HG03025 (cell line): ENCODE measurements around the gene GALK1.

ENCODE experiments used
- ATAC-seq: cut with Tn5 transposase; IDR thresholded peaks from one replicate; pipeline ENCODE4 v1.9.1; 2021; ENCODE audit warnings: mild to moderate bottlenecking, moderate library complexity; ENCODE audit not compliant: unreplicated experiment, low FRiP score

The GALK1 gene

GRCh38 chr17:75751676-75752404 is 13.2 kb downstream of the GALK1 start:
- ATAC-seq: no peak

GRCh38 chr17:75750661-75751423 is 14.2 kb downstream of the GALK1 start:
- no peak for ATAC-seq

- no peak for ATAC-seq
Observed at GRCh38 chr17:75749545-75750389, 15.2 kb downstream of the GALK1 start.

GRCh38 chr17:75748706-75749105 is 16.3 kb downstream of the GALK1 start:
- ATAC-seq: no peak

GRCh38 chr17:75743625-75744206 is 21.3 kb downstream of the GALK1 start:
- ATAC-seq: no peak

GRCh38 chr17:75742337-75742736 is 22.7 kb downstream of the GALK1 start:
- no peak for ATAC-seq

- ATAC-seq: no peak
Observed at GRCh38 chr17:75740631-75741077, 24.3 kb downstream of the GALK1 start.

- ATAC-seq: no peak
Observed at GRCh38 chr17:75740215-75740614, 24.8 kb downstream of the GALK1 start.

GRCh38 chr17:75739801-75740200 is 25.2 kb downstream of the GALK1 start:
- no peak for ATAC-seq

GRCh38 chr17:75739174-75739573 is 25.8 kb downstream of the GALK1 start:
- no peak for ATAC-seq

- no peak for ATAC-seq
Observed at GRCh38 chr17:75738218-75738802, 26.7 kb downstream of the GALK1 start.

GRCh38 chr17:75737133-75737962 is 27.6 kb downstream of the GALK1 start:
- no peak for ATAC-seq

GRCh38 chr17:75736173-75736835 is 28.7 kb downstream of the GALK1 start:
- no peak for ATAC-seq

- ATAC-seq: no peak
Observed at GRCh38 chr17:75734674-75735294, 30.2 kb downstream of the GALK1 start.

GRCh38 chr17:75733471-75733870 is 31.5 kb downstream of the GALK1 start:
- no peak for ATAC-seq

GRCh38 chr17:75731716-75732498 is 33.1 kb downstream of the GALK1 start:
- no peak for ATAC-seq

GRCh38 chr17:75731086-75731715 is 33.8 kb downstream of the GALK1 start:
- ATAC-seq: no peak
